ENCODE measurements around the gene ARSB.

ARSB gene

GRCh38 chr5:78804995-78805394 is 180.1 kb downstream of the ARSB start:
- DNase-seq (ENCODE audit: low read depth in 1 of 2, low spot score in 1 of 2): no peak
- Histone ChIP-seq H3K4me3 (replicated peaks; ENCODE audit: insufficient read depth, low read length) (no peak overlapping the region), H3K27ac (replicated peaks) (no peak overlapping the region), H3K27me3 (ENCODE audit: insufficient read depth, poor library complexity, severe bottlenecking) (no peaks in the 10 kb centered on the region)
- TF ChIP-seq REST (IDR thresholded peaks at IDR 0.05; ENCODE audit: insufficient replicate concordance, low read depth) (no peak), SPI1 (IDR thresholded peaks at IDR 0.05; ENCODE audit: borderline replicate concordance, low read depth) (no peak)

- Histone ChIP-seq H3K4me3 (replicated peaks; ENCODE audit: insufficient read depth, low read length) (no peak overlapping the region), H3K27ac (replicated peaks) (no peak overlapping the region), H3K27me3 (ENCODE audit: insufficient read depth, poor library complexity, severe bottlenecking) (no peaks in the 10 kb centered on the region)
- no peak for DNase-seq (ENCODE audit: low read depth in 1 of 2, low spot score in 1 of 2)
- TF ChIP-seq REST (IDR thresholded peaks at IDR 0.05; ENCODE audit: insufficient replicate concordance, low read depth) (no peak), SPI1 (IDR thresholded peaks at IDR 0.05; ENCODE audit: borderline replicate concordance, low read depth) (no peak), POLR2AphosphoS5 (IDR thresholded peaks at IDR 0.05; ENCODE audit: low read depth) (no peak), GABPA (IDR thresholded peaks at IDR 0.05; ENCODE audit: low read depth) (no peak)
- TF ChIP-seq, protein P1, sequence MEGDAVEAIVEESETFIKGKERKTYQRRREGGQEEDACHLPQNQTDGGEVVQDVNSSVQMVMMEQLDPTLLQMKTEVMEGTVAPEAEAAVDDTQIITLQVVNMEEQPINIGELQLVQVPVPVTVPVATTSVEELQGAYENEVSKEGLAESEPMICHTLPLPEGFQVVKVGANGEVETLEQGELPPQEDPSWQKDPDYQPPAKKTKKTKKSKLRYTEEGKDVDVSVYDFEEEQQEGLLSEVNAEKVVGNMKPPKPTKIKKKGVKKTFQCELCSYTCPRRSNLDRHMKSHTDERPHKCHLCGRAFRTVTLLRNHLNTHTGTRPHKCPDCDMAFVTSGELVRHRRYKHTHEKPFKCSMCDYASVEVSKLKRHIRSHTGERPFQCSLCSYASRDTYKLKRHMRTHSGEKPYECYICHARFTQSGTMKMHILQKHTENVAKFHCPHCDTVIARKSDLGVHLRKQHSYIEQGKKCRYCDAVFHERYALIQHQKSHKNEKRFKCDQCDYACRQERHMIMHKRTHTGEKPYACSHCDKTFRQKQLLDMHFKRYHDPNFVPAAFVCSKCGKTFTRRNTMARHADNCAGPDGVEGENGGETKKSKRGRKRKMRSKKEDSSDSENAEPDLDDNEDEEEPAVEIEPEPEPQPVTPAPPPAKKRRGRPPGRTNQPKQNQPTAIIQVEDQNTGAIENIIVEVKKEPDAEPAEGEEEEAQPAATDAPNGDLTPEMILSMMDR (IDR thresholded peaks at IDR 0.05; ENCODE audit: insufficient read depth, low read length): no peak
Observed at GRCh38 chr5:78803941-78804340, 181.2 kb downstream of the ARSB start.

DNA sequence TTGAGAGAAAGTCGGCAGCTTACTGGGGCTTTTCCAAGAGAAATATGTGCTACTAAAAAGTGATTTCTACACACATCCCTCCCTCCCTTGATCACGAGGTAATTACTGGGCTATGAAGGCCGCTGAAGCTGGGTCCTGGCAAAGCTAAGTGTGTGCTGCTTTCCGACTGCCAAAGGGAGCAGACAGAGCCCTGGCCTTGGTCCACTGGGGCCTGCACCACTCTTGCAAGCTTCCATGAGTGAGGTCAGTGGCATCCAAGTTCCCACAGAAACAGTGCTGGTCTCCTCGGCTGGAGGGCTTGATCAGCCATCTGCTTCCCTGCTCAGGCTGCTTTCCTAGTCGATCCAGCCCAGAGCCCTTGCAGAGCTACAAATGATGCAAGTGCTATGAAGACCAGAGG is 181.8 kb downstream of the ARSB start:
- no peak for DNase-seq (ENCODE audit: low read depth in 1 of 2, low spot score in 1 of 2)
- no peaks in the 10 kb centered on the region for H3K27me3 ChIP-seq (ENCODE audit: insufficient read depth, poor library complexity, severe bottlenecking)
- no peak overlapping the region for H3K4me3 ChIP-seq (replicated peaks; ENCODE audit: insufficient read depth, low read length)
- TF ChIP-seq SPI1 (IDR thresholded peaks at IDR 0.05; ENCODE audit: borderline replicate concordance, low read depth): no peak
- TF ChIP-seq REST (IDR thresholded peaks at IDR 0.05; ENCODE audit: insufficient replicate concordance, low read depth): no peak
- no peak for TF ChIP-seq POLR2AphosphoS5 (IDR thresholded peaks at IDR 0.05; ENCODE audit: low read depth)
- TF ChIP-seq, protein P1 (IDR thresholded peaks at IDR 0.05; ENCODE audit: insufficient read depth, low read length): no peak
- TF ChIP-seq GABPA (IDR thresholded peaks at IDR 0.05; ENCODE audit: low read depth): no peak
- no peak overlapping the region for H3K27ac ChIP-seq (replicated peaks)

DNA sequence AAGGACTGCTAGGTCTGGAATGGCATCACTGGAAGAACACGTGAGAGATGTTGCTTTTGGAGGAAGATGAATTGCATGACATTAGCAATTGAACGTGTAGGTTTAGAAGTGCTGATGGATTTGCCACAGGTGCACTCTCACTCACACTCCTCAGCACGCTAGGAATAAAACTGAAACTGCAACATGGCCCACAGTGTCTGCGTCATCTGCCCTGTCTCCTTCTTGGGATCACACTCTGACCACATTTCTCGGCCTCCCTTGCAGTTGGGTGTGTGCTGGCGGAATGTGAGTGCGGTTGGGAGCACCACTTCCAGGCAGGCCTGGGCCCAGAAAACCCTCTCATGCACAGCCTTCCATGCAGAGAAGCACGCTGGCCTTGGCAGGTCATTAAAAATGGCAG is 183.7 kb downstream of the ARSB start:
- TF ChIP-seq REST (IDR thresholded peaks at IDR 0.05; ENCODE audit: insufficient replicate concordance, low read depth) (no peak), SPI1 (IDR thresholded peaks at IDR 0.05; ENCODE audit: borderline replicate concordance, low read depth) (no peak), POLR2AphosphoS5 (IDR thresholded peaks at IDR 0.05; ENCODE audit: low read depth) (no peak), GABPA (IDR thresholded peaks at IDR 0.05; ENCODE audit: low read depth) (no peak)
- TF ChIP-seq, protein P1 (IDR thresholded peaks at IDR 0.05; ENCODE audit: insufficient read depth, low read length): no peak
- no peak overlapping the region for H3K27ac ChIP-seq (replicated peaks)
- H3K4me3 ChIP-seq (replicated peaks; ENCODE audit: insufficient read depth, low read length): no peak overlapping the region
- no peak for DNase-seq (ENCODE audit: low read depth in 1 of 2, low spot score in 1 of 2)
- H3K27me3 ChIP-seq (ENCODE audit: insufficient read depth, poor library complexity, severe bottlenecking): no peaks in the 10 kb centered on the region
